SIG-M5 treated with dmso at 0.1 percent for 504 hours (cell line): ENCODE measurements around the gene TAF4.
"Not testable (repeated sequence)": the region's sequence is repeated elsewhere in the genome, so short reads cannot be mapped to it uniquely, and the experiment has no call there.

Experiments used
- DNase-seq: peaks from one replicate; lab custom pipeline; 2025; ENCODE audit not compliant: unreplicated experiment; lab: John Stamatoyannopoulos, UW

TAF4 gene

GRCh38 chr20:62056975-62057374 lies 8.7 kb downstream of the TAF4 start:
- no peak for DNase-seq

- DNase-seq, result no peak
Measured at GRCh38 chr20:62056377-62056776, 9.3 kb downstream of the TAF4 start.

GRCh38 chr20:62055862-62056115 lies 9.9 kb downstream of the TAF4 start:
- not testable (repeated sequence) for DNase-seq

- no peak for DNase-seq
Measured at GRCh38 chr20:62055106-62055861, 10.4 kb downstream of the TAF4 start.

GRCh38 chr20:62054451-62054953 lies 11.2 kb downstream of the TAF4 start:
- DNase-seq, result no peak

- DNase-seq, result no peak
Measured at GRCh38 chr20:62053465-62054196, 12.1 kb downstream of the TAF4 start.

- DNase-seq, result no peak
Measured at GRCh38 chr20:62052842-62053464, 12.7 kb downstream of the TAF4 start.

GRCh38 chr20:62052336-62052841 lies 13.3 kb downstream of the TAF4 start:
- DNase-seq, result no peak

GRCh38 chr20:62051546-62052255 lies 14.0 kb downstream of the TAF4 start:
- no peak for DNase-seq

- no peak for DNase-seq
Measured at GRCh38 chr20:62051144-62051543, 14.5 kb downstream of the TAF4 start.

- no peak for DNase-seq
Measured at GRCh38 chr20:62050166-62051120, 15.2 kb downstream of the TAF4 start.

- DNase-seq, result no peak
Measured at GRCh38 chr20:62049342-62050165, 16.1 kb downstream of the TAF4 start.

GRCh38 chr20:62048821-62049291 lies 16.8 kb downstream of the TAF4 start:
- no peak for DNase-seq

GRCh38 chr20:62048346-62048761 lies 17.3 kb downstream of the TAF4 start:
- no peak for DNase-seq

GRCh38 chr20:62047666-62048345 lies 17.9 kb downstream of the TAF4 start:
- DNase-seq, result no peak

GRCh38 chr20:62046431-62046830 lies 19.2 kb downstream of the TAF4 start:
- no peak for DNase-seq

- no peak for DNase-seq
Measured at GRCh38 chr20:62045529-62046285, 20.0 kb downstream of the TAF4 start.

GRCh38 chr20:62045118-62045517 lies 20.6 kb downstream of the TAF4 start:
- DNase-seq, result no peak
